Dedifferentiated amniotic fluid mesenchymal stem cell (primary cell): ENCODE results near the gene COQ6.
"Not testable (repeated sequence)": the region's sequence is repeated elsewhere in the genome, so short reads cannot be mapped to it uniquely, and the experiment has no call there.

Source experiments
- DNase-seq: peaks from one replicate; pipeline ENCODE4 v3.0.0-alpha.2; 2016; ENCODE audit errors: extremely low spot score

COQ6 gene

GRCh38 chr14:73988065-73988464, 38.0 kb downstream of the COQ6 start:
- DNase-seq = no peak

GRCh38 chr14:73988656-73989055, 38.6 kb downstream of the COQ6 start:
- DNase-seq = not testable (repeated sequence)

- DNase-seq = no peak
These were observed 41.0 kb downstream of the COQ6 start for GRCh38 chr14:73991092-73991491.

GRCh38 chr14:73994926-73995325, 44.8 kb downstream of the COQ6 start:
- not testable (repeated sequence) for DNase-seq

- DNase-seq = no peak
These were observed 45.9 kb downstream of the COQ6 start for GRCh38 chr14:73995977-73996378.

GRCh38 chr14:73996731-73997107, 46.6 kb downstream of the COQ6 start:
- no peak for DNase-seq

GRCh38 chr14:73997108-73997943, 47.2 kb downstream of the COQ6 start:
- no peak for DNase-seq

- DNase-seq = no peak
These were observed 47.9 kb downstream of the COQ6 start for GRCh38 chr14:73997944-73998447.

GRCh38 chr14:73998726-73999125, 48.6 kb downstream of the COQ6 start:
- DNase-seq = no peak

- DNase-seq = not testable (repeated sequence)
These were observed 55.6 kb downstream of the COQ6 start for GRCh38 chr14:74005664-74006063.

- DNase-seq = no peak
These were observed 58.9 kb downstream of the COQ6 start for GRCh38 chr14:74008843-74009499.
